Measurements from ENCODE around the gene DPP3.
"Not testable (repeated sequence)": the region's sequence is repeated elsewhere in the genome, so short reads cannot be mapped to it uniquely, and the experiment has no call there.

Gene DPP3, protein sequence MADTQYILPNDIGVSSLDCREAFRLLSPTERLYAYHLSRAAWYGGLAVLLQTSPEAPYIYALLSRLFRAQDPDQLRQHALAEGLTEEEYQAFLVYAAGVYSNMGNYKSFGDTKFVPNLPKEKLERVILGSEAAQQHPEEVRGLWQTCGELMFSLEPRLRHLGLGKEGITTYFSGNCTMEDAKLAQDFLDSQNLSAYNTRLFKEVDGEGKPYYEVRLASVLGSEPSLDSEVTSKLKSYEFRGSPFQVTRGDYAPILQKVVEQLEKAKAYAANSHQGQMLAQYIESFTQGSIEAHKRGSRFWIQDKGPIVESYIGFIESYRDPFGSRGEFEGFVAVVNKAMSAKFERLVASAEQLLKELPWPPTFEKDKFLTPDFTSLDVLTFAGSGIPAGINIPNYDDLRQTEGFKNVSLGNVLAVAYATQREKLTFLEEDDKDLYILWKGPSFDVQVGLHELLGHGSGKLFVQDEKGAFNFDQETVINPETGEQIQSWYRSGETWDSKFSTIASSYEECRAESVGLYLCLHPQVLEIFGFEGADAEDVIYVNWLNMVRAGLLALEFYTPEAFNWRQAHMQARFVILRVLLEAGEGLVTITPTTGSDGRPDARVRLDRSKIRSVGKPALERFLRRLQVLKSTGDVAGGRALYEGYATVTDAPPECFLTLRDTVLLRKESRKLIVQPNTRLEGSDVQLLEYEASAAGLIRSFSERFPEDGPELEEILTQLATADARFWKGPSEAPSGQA

DNA sequence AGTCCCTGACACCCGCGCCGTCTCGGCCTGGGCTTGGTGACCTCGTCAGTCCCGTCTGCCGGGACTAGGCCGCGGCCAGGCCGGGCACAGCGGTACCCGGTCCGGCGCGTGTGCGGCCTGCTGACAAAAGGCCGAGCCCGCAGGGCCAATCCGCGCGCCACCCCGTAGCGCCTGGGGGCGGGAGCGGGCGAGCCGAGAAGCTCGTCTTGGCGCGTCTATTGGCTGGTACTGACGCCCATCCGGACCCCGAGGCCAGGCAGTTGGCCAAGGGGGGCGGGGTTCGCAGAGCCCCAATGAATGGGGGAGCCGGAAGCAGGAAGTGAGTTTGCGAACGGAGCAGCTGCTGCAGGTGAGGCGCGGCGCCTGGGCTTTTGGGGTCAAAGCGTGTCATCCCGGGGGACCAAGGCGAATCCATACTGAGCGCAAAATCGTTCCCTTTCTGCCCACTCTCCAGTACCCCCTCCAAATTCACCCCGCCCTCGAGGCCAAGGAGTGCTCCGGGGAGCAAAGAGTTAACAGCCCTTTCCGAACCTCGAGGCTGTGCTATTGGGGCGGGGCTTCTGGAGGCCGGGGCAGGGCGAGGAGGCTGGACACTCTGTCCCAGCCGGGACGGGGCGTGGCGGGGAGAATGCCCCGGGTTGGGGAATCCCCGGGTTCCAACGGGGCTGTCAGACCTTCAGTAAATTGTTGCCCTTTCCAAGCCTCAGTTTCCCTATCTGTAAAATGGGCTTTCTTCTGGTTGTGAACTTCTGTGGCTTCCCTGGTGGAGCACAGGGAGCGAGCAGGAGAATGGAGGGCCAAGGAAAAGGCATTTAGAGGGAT lies at the start of gene DPP3:
Gene DPP3, plus strand, starts transcription at position 318 of the 822 bp plus-strand sequence. CDS start 1,767 bp downstream, outside the sequence.
- peak; percentile 79 to 97 (median 94) for DNase-seq

DNA sequence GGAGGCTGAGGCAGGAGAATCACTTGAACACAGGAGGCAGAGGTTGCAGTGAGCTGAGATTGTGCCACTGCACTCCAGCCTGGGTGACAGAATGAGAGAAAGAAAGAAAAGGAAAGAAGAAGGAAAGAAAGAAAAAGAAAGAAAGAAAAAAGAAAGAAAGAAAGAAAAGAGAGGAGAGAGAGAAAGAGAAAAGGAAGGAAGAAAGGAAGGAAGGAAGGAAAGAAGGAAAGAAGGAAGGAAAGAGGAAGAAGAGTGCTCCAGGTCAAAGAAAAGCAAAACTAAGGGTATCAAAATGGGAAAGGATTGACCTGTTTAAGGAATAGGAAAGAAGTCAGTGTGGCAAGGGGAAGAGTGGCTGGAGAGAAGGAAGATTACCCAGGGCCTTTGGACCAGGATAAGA lies 48.9 kb upstream of the DPP3 start:
- DNase-seq, result not testable (repeated sequence)

DNA sequence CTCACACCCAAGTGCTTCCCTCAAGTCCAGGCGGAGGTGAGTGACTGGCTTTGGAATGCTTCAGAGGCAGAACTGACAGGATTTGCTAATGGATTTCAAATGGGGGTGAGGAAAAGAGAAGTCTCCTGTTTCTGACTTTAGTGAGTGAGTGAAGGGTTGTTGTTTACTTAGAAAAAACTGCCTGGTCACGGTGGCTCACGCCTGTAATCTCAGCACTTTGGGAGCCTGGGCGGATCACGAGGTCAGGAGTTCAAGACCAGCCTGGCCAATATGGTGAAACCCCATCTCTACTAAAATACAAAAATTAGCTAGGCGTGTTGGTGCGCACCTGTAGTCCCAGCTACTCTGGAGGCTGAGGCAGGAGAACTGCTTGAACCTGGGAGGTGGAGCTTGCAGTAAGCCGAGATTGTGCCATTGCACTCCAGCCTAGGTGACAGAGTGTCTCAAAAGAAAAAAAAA lies 48.3 kb upstream of the DPP3 start:
- not testable (repeated sequence) for DNase-seq

DNA sequence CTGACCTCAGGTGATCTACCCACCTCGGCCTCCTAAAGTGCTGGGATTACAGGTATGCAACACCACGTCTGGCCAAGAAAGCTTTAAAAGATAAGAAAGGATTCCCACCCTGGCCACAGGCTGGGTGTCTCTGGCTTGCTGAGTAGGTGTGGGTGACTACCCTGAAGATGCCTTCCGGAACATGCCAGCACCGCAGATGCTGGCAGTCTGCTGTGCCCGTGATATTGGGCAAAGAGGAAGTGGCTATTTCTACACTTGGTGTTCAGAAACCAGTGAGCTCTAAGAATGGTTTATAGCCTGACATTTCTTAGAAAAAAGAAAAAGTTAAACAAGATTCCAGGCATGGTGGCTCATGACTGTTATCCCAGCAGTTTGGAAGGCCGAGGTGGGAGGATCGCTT lies 47.6 kb upstream of the DPP3 start:
- DNase-seq, result no peak

DNA sequence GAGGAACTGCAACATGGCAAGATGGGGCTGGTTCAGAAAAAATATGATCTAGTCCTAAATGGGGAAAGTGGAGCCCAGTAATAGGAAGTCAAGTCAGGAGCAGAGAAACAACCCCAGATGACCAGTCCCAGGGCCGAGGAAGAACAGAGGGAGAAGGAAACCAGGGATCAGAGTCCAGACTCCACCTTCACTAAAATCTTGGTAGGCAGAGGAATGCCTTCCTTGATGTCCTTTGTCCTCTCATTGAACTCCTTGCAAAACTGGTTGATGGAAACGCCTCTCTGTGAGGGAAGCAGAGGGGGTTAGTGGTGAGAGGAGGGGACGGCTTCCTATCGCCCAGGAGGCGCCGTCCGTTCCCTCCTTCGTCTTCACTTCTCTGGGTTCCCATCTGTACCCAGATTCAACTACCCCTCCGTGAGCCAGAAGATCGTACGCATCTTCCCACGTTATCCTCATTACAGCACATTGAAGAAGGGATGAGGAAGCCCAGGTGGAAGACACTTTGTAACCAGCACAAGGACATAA lies 42.2 kb upstream of the DPP3 start:
- no peak for DNase-seq

DNA sequence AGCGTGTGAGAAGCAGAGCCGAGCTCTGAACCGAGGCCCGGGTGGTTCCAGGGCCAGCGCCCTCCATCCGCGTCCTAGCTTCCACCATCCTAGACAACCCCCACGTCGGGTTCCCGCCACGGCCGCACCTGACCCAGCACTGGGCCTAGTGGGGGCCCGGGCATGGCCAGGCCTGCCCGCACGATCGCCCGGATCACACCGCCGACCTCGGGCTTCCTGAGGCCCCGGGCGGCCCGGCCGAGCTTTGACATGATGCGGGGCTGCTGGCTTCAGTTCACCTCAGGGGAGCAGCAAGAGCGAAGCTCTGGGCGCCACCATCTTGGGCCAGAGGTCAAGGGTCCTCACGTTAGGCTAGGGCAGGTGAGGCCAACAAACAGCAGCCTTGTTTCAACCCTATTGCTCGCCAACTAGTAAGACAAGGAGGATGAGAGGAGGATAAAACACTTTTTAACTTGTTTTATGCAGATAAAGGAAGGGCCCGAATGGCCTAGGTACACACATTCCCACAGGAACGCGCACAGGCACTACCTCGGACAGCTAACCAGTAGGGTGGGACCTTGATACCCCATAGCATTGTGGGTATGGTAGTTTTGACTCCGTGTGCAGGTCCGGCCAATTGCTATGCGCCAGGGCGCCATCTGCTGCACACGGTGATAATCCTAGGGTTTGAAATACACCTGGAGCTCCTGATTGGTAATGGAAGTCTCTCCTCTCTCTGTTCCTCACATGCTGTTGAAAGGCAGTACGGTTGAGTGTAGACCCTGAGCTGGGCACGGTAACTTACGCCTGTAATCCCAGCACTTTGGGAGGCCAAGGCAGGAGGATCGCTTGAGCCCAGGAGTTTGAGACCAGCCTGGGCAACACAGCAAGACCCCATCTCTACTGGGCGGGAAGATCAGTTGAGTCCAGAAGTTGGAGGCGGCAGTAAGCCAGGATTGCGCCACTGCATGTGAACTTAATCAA lies 41.4 kb upstream of the DPP3 start, which contains the start of gene MRPL11:
Gene MRPL11, minus strand, starts transcription at position 345 of the 963 bp plus-strand sequence. Its CDS starts 94 bp downstream, at position 251.
- DNase-seq, result peak; percentile 65 to 97 (median 87)

DNA sequence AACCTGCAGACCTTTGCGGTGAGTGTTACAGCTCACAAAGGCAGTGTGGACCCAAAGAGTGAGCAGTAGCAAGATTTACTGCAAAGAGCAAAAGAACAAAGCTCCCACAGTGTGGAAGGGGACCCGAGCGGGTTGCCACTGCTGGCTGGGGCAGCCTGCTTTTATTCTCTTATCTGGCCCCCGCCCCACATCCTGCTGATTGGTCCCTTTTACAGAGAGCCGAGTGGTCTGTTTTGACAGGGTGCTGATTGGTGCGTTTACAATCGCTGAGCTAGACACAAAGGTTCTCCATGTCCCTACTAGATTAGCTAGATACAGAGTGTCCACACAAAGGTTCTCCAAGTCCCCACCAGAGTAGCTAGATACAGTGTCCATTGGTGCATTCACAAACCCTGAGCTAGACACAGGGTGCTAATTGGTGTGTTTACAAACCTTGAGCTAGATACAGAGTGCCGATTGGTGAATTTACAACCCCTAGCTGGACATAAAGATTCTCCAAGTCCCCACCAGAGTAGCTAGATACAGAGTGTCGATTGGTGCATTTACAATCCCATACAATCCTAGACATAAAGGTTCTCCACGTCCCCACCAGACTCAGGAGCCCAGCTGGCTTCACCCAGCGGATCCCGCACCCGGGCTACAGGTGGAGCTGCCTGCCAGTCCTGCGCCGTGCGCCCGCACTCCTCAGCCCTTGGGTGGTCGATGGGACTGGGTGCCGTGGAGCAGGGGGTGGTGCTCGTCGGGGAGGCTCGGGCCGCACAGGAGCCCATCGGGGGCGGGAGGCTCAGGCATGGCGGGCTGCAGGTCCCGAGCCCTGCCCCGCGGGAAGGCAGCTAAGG lies 39.9 kb upstream of the DPP3 start:
- not testable (repeated sequence) for DNase-seq

DNA sequence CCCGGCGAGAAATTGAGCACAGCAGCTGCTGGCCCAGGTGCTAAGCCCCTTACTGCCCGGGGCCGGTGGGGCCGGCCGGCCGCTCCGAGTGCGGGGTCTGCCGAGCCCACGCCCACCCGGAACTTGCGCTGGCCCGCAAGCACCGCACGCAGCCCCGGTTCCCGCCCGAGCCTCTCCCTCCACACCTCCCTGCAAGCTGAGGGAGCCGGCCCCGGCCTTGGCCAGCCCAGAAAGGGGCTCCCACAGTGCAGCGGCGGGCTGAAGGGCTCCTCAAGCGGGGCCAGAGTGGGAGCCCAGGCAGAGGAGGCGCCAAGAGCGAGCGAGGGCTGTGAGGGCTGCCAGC lies 39.3 kb upstream of the DPP3 start:
- not testable (repeated sequence) for DNase-seq

DNA sequence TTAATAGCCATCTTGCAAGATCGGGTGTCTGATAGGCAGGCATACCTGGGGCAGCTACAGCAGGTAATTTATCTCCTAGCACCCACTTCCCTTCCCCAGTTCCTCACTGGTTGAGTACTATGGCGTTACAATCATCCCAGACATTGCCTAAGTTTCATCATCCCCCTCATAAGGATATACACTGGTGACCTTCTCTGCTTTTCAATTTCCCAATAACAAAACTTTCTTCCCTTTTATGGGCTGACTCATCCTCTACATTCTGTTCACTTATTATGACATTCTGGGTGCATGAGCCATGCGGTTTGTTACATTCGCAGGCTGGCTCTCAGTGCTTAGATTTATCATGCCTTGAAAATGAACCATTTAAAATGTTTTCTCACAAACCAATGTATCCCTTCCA lies 36.6 kb upstream of the DPP3 start:
- no peak for DNase-seq

DNA sequence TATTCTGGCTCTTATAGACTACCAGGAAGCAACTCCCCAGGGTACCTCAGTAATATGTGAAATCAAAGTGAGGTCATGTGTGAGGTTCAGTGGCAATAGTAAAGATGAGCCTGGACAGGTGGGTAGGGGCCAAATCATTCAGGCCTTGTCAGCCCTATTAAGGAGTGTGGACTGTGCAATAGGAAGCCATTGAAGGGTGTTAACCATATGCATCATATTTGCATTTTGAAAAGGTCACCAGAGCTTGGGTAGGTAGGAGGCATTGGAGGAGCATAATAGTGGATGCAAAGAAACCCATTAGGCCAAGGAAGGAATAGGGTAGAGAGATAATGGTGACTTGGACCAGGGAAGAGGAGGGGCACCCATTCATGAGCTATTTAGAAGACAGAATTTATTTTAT lies 33.2 kb upstream of the DPP3 start:
- DNase-seq, result no peak

DNA sequence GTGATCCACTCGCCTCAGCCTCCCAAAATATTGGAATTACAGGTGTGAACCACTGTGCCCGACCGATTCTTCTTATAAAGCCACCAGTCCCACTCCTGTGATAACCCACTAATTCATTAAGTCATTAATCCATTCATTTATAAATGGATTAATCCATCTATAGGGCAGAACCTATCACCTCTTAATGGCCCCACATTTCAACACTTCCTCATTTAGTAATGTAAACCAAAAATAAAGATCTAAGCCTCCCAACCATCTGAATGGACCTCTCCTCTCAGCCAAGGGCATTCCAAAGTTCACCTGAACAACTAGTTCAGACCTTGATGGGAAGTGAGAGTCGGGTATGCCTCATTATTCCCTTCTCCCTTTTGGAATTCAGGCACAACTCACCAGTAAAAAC lies 31.7 kb upstream of the DPP3 start:
- no peak for DNase-seq

DNA sequence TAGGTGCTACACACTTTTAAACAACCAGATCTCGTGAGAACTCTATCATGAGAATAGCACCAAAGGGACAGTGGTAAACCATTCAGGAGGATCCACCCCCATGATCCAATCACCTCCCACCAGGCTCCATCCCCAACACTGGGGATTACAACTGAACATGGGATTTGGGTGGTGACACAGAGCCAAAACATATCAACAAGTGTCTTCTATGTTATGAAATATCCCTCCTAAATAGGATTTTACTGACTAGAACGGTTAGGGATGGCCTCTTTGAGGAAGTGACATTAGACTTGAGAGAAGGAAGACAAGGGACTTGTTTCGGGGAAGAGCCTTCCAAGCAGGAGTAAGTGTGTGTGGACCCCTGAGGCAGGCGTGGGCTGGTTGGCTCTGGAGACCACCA lies 29.7 kb upstream of the DPP3 start:
- DNase-seq, result no peak

DNA sequence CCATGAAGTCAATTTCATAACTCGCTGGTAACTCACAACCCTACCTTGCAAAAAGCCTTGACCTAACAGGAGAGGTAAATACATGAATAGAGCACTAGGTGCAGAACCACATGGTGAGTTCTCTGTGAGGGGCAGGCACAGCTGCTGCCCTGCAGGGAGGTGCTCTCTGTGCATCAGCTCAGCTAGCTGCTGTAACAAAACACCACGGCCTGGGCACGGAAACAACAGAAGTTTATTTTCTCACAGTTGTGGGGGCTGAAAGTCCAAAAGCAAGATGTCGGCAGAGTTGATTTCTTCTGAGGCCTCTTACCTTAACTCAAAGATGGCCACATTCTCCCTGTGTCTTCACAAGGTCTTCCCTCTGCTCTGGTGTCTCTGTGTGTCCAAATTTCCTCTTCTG lies 28.6 kb upstream of the DPP3 start:
- DNase-seq, result no peak

DNA sequence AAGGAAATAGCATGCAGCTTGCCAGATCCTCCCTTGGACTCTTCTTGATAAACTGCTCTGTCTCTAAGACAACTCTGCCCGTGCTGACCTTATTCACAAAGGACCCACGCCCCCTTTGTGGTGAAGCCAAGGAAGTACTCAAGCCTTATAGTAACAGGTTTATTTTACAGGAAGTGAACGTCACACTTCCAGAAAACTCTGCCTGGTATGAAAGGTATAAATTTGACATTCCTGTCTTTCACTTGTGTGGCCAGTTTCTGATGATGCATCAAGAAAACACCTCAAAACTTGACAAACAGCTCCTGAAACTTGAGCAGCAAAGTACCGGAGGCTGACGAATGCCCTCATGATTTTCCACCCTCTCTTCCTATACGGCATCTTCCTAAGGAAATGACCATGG lies 26.0 kb upstream of the DPP3 start:
- DNase-seq, result no peak

DNA sequence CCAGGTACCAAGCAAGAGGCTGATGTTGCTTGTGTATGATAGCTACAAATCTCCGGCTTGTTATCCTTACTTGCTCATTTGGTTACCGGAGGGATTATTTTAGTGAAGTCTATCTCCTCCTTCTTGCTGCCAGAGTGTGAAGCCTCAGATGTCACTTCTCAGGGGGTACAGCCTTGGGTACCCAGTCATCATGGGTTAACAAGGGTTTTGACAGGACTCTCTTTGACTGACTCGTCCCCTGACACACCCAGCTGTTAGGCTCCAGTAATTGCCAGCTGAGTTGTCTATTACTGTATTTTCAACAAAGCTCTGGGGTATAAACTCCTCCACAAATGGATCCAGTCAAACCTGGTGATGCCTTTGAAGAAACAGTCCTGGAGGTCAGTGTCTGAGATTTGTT lies 25.4 kb upstream of the DPP3 start:
- no peak for DNase-seq

DNA sequence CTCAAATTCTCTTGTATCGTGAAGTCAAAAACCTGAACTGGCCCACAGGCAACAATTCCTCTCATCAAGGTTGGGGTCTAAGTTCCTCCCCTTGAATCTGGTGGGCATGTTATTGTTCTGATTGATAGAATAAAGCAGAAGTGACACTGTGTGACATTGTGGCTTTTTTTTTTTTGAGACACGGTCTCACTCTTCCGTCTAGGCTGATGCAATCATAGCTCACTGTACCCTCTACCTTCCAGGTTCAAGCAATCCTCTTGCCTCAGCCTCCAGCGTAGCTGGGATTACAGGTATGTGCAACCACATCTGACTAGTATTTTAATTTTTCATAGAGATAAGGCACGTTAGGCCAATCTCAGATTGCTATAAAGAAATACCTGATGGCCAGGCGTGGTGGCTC lies 22.4 kb upstream of the DPP3 start:
- DNase-seq, result no peak

DNA sequence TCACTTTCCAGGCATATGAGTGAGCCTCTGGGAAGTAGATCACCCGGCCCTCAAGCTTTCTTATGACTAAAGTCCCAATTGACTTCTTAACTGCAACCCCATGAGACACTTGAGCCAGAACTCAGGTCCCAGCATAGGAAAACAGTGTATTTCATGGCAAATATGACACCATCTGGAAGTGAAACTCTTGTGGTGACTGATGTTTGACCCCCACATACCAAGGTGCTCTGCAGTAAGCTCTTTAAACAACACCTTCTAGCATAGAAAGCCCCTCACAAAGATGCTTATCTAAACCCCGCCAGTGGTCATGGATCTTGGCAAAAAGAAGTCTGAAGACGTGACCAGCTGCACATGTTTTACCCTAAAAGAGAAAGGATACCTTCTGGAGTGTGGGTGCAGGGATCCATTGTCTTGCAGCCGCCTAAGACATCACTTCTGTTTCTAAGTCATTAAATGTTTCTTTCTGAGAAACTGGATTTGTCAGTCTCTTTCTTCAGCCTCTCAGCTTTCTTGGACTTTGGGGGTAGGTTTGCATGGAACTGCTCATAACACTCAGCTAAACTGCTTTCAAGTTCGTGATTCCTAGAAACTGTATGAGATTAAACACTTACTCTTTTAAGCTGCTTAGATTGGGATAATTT lies 21.0 kb upstream of the DPP3 start:
- no peak for DNase-seq

DNA sequence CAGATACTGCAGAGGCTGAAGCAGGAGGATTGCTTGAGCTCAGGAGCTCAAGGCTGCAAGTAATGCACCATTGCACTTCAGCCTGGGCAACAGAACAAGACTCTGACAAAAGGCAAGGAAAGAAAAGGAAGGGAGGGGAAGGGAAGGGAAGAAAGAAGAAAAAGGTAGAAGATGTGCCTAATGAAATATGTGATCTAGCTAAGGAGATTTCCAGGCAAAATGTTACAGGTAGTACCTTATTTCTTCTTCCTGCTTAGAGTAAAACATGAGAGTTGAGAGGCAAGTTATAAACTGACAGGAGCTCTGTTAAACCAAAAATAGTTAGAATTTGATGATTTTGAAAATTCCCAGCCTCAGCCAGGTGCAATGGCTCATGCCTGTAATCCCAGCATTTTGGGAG lies 18.2 kb upstream of the DPP3 start:
- no peak for DNase-seq

DNA sequence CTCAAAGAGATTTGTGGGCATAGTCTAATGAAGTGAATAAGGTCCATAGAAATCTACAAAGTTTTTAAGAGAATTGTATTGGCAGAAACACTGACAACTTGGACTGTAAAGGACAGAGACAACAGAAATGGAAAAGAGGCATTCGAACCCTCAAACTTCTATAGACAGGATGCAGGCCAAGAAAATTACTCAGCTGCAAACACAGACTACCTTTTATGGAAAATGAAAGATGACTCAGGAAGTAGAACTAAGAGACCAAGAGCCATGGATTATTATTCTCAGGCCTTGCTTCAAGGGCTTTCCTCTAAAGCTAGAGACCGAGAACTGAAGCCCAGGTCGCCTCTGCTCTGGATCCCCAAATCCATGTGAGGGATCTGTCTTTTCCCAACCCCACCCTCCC lies 17.3 kb upstream of the DPP3 start:
- DNase-seq, result no peak

DNA sequence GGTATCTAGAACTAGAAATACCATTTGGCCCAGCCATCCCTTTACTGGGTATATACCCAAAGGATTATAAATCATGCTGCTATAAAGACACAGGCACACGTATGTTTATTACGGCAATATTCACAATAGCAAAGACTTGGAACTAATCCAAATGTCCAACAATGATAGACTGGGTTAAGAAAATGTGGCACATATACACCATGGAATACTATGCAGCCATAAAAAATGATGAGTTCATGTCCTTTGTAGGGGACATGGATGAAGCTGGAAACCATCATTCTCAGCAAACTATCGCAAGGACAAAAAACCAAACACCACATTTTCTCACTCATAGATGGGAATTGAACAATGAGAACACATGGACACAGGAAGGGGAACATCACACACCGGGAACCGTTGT lies 16.1 kb upstream of the DPP3 start:
- not testable (repeated sequence) for DNase-seq

Measured in C1 segment of cervical spinal cord (tissue), 14 donors.